Measurements from ENCODE around the gene SLC6A11.

Gene SLC6A11

GRCh38 chr3:10888518-10889090 lies 72.6 kb downstream of the SLC6A11 start:
- no peak for DNase-seq (ENCODE audit: low read depth in 2 of 2)

GRCh38 chr3:10889206-10889960 lies 73.4 kb downstream of the SLC6A11 start:
- no peak for DNase-seq (ENCODE audit: low read depth in 2 of 2)

GRCh38 chr3:10890665-10891064 lies 74.6 kb downstream of the SLC6A11 start:
- DNase-seq (ENCODE audit: low read depth in 2 of 2), result no peak

GRCh38 chr3:10892622-10893021 lies 76.6 kb downstream of the SLC6A11 start:
- DNase-seq (ENCODE audit: low read depth in 2 of 2), result no peak

GRCh38 chr3:10901296-10901945 lies 85.4 kb downstream of the SLC6A11 start:
- DNase-seq (ENCODE audit: low read depth in 2 of 2), result no peak

- DNase-seq (ENCODE audit: low read depth in 2 of 2), result no peak
Observed at GRCh38 chr3:10907262-10907661, 91.2 kb downstream of the SLC6A11 start.

- no peak for DNase-seq (ENCODE audit: low read depth in 2 of 2)
Observed at GRCh38 chr3:10910367-10910766, 94.3 kb downstream of the SLC6A11 start.

GRCh38 chr3:10911350-10912002 lies 95.4 kb downstream of the SLC6A11 start:
- no peak for DNase-seq (ENCODE audit: low read depth in 2 of 2)

- DNase-seq (ENCODE audit: low read depth in 2 of 2), result no peak
Observed at GRCh38 chr3:10912786-10913185, 96.8 kb downstream of the SLC6A11 start.

GRCh38 chr3:10915376-10915775 lies 99.3 kb downstream of the SLC6A11 start:
- no peak for DNase-seq (ENCODE audit: low read depth in 2 of 2)

GRCh38 chr3:10917176-10917575 lies 101.1 kb downstream of the SLC6A11 start:
- no peak for DNase-seq (ENCODE audit: low read depth in 2 of 2)

GRCh38 chr3:10918011-10918410 lies 102.0 kb downstream of the SLC6A11 start:
- no peak for DNase-seq (ENCODE audit: low read depth in 2 of 2)

GRCh38 chr3:10919636-10920035 lies 103.6 kb downstream of the SLC6A11 start:
- no peak for DNase-seq (ENCODE audit: low read depth in 2 of 2)

GRCh38 chr3:10925436-10926255 lies 109.6 kb downstream of the SLC6A11 start:
- no peak for DNase-seq (ENCODE audit: low read depth in 2 of 2)

GRCh38 chr3:10926256-10926810 lies 110.3 kb downstream of the SLC6A11 start:
- no peak for DNase-seq (ENCODE audit: low read depth in 2 of 2)

- no peak for DNase-seq (ENCODE audit: low read depth in 2 of 2)
Observed at GRCh38 chr3:10926811-10927521, 110.9 kb downstream of the SLC6A11 start.

- DNase-seq (ENCODE audit: low read depth in 2 of 2), result no peak
Observed at GRCh38 chr3:10927551-10927950, 111.5 kb downstream of the SLC6A11 start.

- DNase-seq (ENCODE audit: low read depth in 2 of 2), result no peak
Observed at GRCh38 chr3:10928407-10928960, 112.5 kb downstream of the SLC6A11 start.

- no peak for DNase-seq (ENCODE audit: low read depth in 2 of 2)
Observed at GRCh38 chr3:10928961-10929471, 113.0 kb downstream of the SLC6A11 start.

GRCh38 chr3:10929978-10930665 lies 114.1 kb downstream of the SLC6A11 start:
- DNase-seq (ENCODE audit: low read depth in 2 of 2), result no peak

Data from fibroblast of skin of left quadriceps (primary cell).